HCT116 (cell line): Measurements from ENCODE around the gene GATB. TPM values are rescaled to one million over a fixed set of nuclear protein-coding genes. Genes with fewer than 3 reads are reported as not detected.

Source experiments
- ATAC-seq: fragments of 200-7000 bp; cut with Tn5 transposase; 2 replicates; pipeline ENCODE4 v1.9.1; 2020; ENCODE audit warnings: mild to moderate bottlenecking, moderate library complexity
- BruUV-seq: library from RNA; stranded (reverse); fragments of 400-500 nt; replicated peaks from 2 replicates; lab custom pipeline; 2021; lab: Mats Ljungman, UMichigan
- CTCF ChIA-PET: fragments of 300-600 bp; sonication (Branson Sonifier 250); formaldehyde crosslinking; loops from one replicate; lab custom pipeline; 2021; ENCODE audit warnings: antibody characterized with exemption; lab: Charles Lee
- POLR2A ChIA-PET: fragments of 300-600, 350-600 bp; sonication (Branson Sonifier 250); formaldehyde crosslinking; loops from one replicate; lab custom pipeline; 2021; ENCODE audit warnings: antibody characterized with exemption; lab: Charles Lee
- RAD21 ChIA-PET, 2 experiments: fragments of 300-600 bp; sonication (Branson Sonifier 250); formaldehyde crosslinking; loops; one replicate each; lab custom pipeline; 2023; ENCODE audit warnings: low total read pairs in 2 of 2; ENCODE audit not compliant: uncharacterized antibody in 2 of 2, unreplicated experiment in 2 of 2, low non-redundant PET in 1 of 2; lab: Charles Lee
- DNase-seq: peaks from one replicate; pipeline ENCODE4 v3.0.0-alpha.2; 2010; ENCODE audit warnings: low read depth, low spot score
- H2AFZ ChIP-seq: fragments of 200-600 bp; shearing (Covaris generic), sonication (generic); 2 replicates; pipeline ENCODE4 v1.6.1; 2017; ENCODE audit warnings: low read depth, mixed run types, mixed read lengths, antibody characterized with exemption, low read length; ENCODE audit not compliant: poor library complexity, severe bottlenecking
- H3K27ac ChIP-seq: 2 replicates; pipeline ENCODE4 v1.5.1; 2012; ENCODE audit warnings: low read depth, low read length
- H3K27me3 ChIP-seq: fragments of 200-600 bp; sonication (generic); 2 replicates; pipeline ENCODE4 v1.6.1; 2016; ENCODE audit warnings: mixed run types, low read length, mixed read lengths; ENCODE audit not compliant: insufficient read depth
- H3K36me3 ChIP-seq, 2 experiments: fragments of 200-500 bp in 1 of 2; fragments of 200-600 bp in 1 of 2; sonication (Bioruptor generic) in 1 of 2; sonication (generic) in 1 of 2; 2 replicates each; pipeline versions ENCODE4 v1.5.1 to v1.6.1; 2014 to 2016; ENCODE audit warnings: low read length in 2 of 2, inconsistent platforms in 1 of 2, mixed read lengths in 1 of 2, mixed run types in 1 of 2; ENCODE audit not compliant: insufficient read depth in 2 of 2, control insufficient read depth in 1 of 2
- H3K4me1 ChIP-seq, 2 experiments: fragments of 200-600 bp in 1 of 2; sonication (generic) in 1 of 2; 2 replicates each; pipeline versions ENCODE4 v1.5.1 to v1.6.1; 2012 to 2017; ENCODE audit warnings: low read length in 2 of 2, inconsistent platforms in 1 of 2, mild to moderate bottlenecking in 1 of 2, mixed read lengths in 1 of 2, mixed run types in 1 of 2, moderate library complexity in 1 of 2; ENCODE audit not compliant: insufficient read depth in 2 of 2, control insufficient read depth in 1 of 2
- H3K4me2 ChIP-seq: fragments of 200-600 bp; sonication (generic); 2 replicates; pipeline ENCODE4 v1.6.1; 2017; ENCODE audit warnings: mixed run types, low read length, mixed read lengths
- H3K4me3 ChIP-seq, 2 experiments: fragments of 200-600 bp in 1 of 2; sonication (generic) in 1 of 2; replicated peaks in 1 of 2; 2 replicates each; pipeline ENCODE4 v1.5.1; 2011 to 2016; ENCODE audit warnings: low read length in 2 of 2, control low read depth in 1 of 2, low read depth in 1 of 2, mild to moderate bottlenecking in 1 of 2, mixed read lengths in 1 of 2, mixed run types in 1 of 2
- H3K79me2 ChIP-seq: fragments of 200-600 bp; sonication (generic); 2 replicates; pipeline ENCODE4 v1.6.1; 2017; ENCODE audit warnings: mild to moderate bottlenecking, mixed run types, low read length, moderate library complexity, mixed read lengths; ENCODE audit not compliant: insufficient read depth
- H3K9ac ChIP-seq: fragments of 200-600 bp; sonication (generic); 2 replicates; pipeline ENCODE4 v1.6.1; 2016; ENCODE audit warnings: low read length, mixed read lengths
- H3K9me2 ChIP-seq: fragments of 200-600 bp; sonication (generic), shearing (Covaris generic); 2 replicates; pipeline ENCODE4 v1.6.1; 2017; ENCODE audit warnings: mixed run types, mild to moderate bottlenecking, moderate library complexity; ENCODE audit not compliant: insufficient read depth
- H3K9me3 ChIP-seq, 2 experiments: fragments of 200-500 bp in 1 of 2; fragments of 200-600 bp in 1 of 2; sonication (Bioruptor generic) in 1 of 2; sonication (generic) in 1 of 2; 2 replicates each; pipeline ENCODE4 v1.6.1; 2014 to 2017; ENCODE audit warnings: low read length in 2 of 2, mixed read lengths in 2 of 2, inconsistent platforms in 1 of 2, low read depth in 1 of 2, mild to moderate bottlenecking in 1 of 2, mixed run types in 1 of 2, moderate library complexity in 1 of 2; ENCODE audit not compliant: control insufficient read depth in 1 of 2, insufficient read depth in 1 of 2
- H4K20me1 ChIP-seq: fragments of 200-600 bp; sonication (generic), shearing (Covaris generic); 2 replicates; pipeline ENCODE4 v1.6.1; 2017; ENCODE audit warnings: mixed run types, mild to moderate bottlenecking, moderate library complexity; ENCODE audit not compliant: insufficient read depth
- CEBPB ChIP-seq: IDR thresholded peaks from 2 replicates; pipeline ENCODE4 v1.6.1; 2012; ENCODE audit warnings: low read depth
- ELF1 ChIP-seq: IDR thresholded peaks from 2 replicates; pipeline ENCODE4 v1.6.1; 2012; ENCODE audit warnings: low read depth, borderline replicate concordance
- JUND ChIP-seq: IDR thresholded peaks from 2 replicates; pipeline ENCODE4 v1.6.1; 2012
- POLR2AphosphoS5 ChIP-seq: IDR thresholded peaks from 2 replicates; pipeline ENCODE4 v1.6.1; 2011; ENCODE audit warnings: mild to moderate bottlenecking, low read depth, low read length, moderate library complexity
- YY1 ChIP-seq: IDR thresholded peaks from 2 replicates; pipeline ENCODE4 v1.6.1; 2011; ENCODE audit warnings: low read length, low read depth, moderate library complexity, mild to moderate bottlenecking; ENCODE audit not compliant: insufficient replicate concordance; ENCODE audit errors: extremely low read depth
- ZNF274 ChIP-seq: fragments of 200-500 bp; sonication (Bioruptor generic); IDR thresholded peaks from 2 replicates; pipeline ENCODE4 v1.6.1; 2014; ENCODE audit warnings: mild to moderate bottlenecking, low read depth, low read length, inconsistent platforms
- intact Hi-C: fragments of 100-400 bp; cut with micrococcal nuclease; formaldehyde crosslinking; loops from 2 replicates; pipeline ENCODE4 v1.10.0; 2022
- total RNA-seq: library from RNA; stranded (reverse); gene quantifications from one replicate; pipeline ENCODE4 v1.2.1, GENCODE V29; 2021; ENCODE audit not compliant: unreplicated experiment
- TF ChIP-seq, protein P1 (sequence below): IDR thresholded peaks from 2 replicates; pipeline ENCODE4 v1.6.1; 2012
- TF ChIP-seq, protein P2 (sequence below): IDR thresholded peaks from 2 replicates; pipeline ENCODE4 v1.6.1; 2011; ENCODE audit warnings: mild to moderate bottlenecking, low read length, moderate library complexity; ENCODE audit not compliant: insufficient replicate concordance; ENCODE audit errors: extremely low read depth
- TF ChIP-seq, protein P3 (sequence below): IDR thresholded peaks from 2 replicates; pipeline ENCODE4 v1.6.1; 2012

The GATB gene
- total RNA-seq, 1 experiment from 2014 or later, result 29.3 TPM

DNA sequence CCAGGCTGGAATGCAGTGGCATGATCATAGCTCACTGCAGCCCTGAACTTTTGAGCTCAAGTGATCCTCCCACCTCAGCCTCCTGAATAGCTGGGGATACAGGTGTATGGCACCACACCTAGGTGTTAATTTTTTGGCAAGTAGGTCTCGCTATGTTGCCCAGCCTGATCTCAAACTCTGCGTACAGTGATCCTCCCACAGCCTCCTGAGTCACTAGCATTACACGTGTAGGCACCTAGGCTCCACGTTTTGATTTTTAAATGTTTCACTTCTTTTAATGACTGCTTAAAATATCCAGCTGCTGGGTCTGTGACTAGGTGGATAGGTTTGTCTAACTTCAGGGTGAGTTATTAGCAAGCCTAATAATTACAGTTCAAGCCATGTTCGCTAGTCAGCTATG, 44.5 kb downstream of the GATB start:
- no peaks in the 10 kb centered on the region for H4K20me1 ChIP-seq
- no peaks in the 10 kb centered on the region for H3K4me1 ChIP-seq
- CTCF ChIA-PET, result no interaction called here
- intact Hi-C loops, result no loop called here
- TF ChIP-seq YY1, result no peak
- TF ChIP-seq, protein P1, sequence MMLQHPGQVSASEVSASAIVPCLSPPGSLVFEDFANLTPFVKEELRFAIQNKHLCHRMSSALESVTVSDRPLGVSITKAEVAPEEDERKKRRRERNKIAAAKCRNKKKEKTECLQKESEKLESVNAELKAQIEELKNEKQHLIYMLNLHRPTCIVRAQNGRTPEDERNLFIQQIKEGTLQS, result no peak
- TF ChIP-seq ELF1, result no peak
- no peak for TF ChIP-seq POLR2AphosphoS5
- TF ChIP-seq, protein P2, sequence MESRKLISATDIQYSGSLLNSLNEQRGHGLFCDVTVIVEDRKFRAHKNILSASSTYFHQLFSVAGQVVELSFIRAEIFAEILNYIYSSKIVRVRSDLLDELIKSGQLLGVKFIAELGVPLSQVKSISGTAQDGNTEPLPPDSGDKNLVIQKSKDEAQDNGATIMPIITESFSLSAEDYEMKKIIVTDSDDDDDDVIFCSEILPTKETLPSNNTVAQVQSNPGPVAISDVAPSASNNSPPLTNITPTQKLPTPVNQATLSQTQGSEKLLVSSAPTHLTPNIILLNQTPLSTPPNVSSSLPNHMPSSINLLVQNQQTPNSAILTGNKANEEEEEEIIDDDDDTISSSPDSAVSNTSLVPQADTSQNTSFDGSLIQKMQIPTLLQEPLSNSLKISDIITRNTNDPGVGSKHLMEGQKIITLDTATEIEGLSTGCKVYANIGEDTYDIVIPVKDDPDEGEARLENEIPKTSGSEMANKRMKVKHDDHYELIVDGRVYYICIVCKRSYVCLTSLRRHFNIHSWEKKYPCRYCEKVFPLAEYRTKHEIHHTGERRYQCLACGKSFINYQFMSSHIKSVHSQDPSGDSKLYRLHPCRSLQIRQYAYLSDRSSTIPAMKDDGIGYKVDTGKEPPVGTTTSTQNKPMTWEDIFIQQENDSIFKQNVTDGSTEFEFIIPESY, result no peak
- TF ChIP-seq JUND, result no peak
- no peak for TF ChIP-seq CEBPB
- TF ChIP-seq, protein P3, sequence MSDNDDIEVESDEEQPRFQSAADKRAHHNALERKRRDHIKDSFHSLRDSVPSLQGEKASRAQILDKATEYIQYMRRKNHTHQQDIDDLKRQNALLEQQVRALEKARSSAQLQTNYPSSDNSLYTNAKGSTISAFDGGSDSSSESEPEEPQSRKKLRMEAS, result no peak
- TF ChIP-seq ZNF274, result no peak
- H3K79me2 ChIP-seq, result no peaks in the 10 kb centered on the region
- RAD21 ChIA-PET, result no interaction called here
- H3K4me3 ChIP-seq, result no peak overlapping the region
- no TSS peak for BruUV-seq
- H3K27me3 ChIP-seq, result no peaks in the 10 kb centered on the region
- H3K9me2 ChIP-seq, result no peaks in the 10 kb centered on the region
- H3K9me3 ChIP-seq, result no peaks in the 10 kb centered on the region
- no peak overlapping the region for H3K27ac ChIP-seq
- no peak for ATAC-seq
- POLR2A ChIA-PET, result no interaction called here
- no peaks in the 10 kb centered on the region for H3K36me3 ChIP-seq
- H3K9ac ChIP-seq, result no peak overlapping the region
- DNase-seq, result no peak
- no peak overlapping the region for H3K4me2 ChIP-seq
- no peak overlapping the region for H2AFZ ChIP-seq
